NOMO-1 treated with DMSO at 0.1 percent for 48 hours (cell line): ENCODE results near the gene ZFAND5.

Experiments used
- DNase-seq: peaks from one replicate; lab custom pipeline; 2025; ENCODE audit not compliant: unreplicated experiment; lab: John Stamatoyannopoulos, UW

Gene ZFAND5

DNA sequence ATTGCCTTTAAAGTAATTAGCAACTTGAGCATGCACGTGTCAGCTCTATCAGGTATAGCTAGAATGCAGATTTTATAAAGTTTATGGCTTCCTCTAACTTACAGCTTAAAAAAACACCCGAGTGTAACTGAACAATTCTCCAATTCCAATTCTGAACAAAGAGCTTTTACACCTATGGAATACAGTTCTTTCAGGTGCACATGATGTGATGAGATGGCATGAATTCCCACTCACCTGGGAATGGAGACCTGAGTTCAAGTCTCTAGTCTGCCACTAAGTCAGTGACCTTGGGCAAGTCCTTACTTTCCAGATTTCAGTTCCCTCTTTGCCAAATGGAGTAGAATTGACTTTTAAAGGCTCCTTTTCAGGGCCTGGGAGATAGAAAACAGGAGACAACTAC is 1.8 kb downstream of the ZFAND5 start:
- peak; percentile 0 for DNase-seq

DNA sequence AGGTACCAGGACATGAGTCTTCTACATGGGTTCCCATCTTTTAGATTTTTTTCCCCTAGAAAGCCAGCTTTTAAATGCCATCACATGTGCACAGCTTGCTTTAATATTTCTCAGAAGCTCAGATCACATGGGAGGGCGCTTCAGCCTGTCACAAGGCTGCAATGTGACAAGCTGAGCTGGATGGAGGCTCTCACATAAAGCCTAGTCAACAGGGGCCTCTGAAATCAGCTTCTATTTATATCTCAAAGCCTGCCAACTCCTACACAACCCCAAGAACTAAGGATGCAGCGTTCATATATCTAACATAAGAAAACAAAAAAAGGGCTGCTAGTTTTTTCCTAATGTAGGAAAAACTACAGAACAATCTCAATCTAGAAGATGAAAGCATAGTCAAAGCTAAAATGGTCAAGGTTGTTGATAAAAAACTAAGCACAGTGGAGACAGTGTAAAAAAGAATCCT is 2.3 kb downstream of the ZFAND5 start:
- DNase-seq, result peak; percentile 52

DNA sequence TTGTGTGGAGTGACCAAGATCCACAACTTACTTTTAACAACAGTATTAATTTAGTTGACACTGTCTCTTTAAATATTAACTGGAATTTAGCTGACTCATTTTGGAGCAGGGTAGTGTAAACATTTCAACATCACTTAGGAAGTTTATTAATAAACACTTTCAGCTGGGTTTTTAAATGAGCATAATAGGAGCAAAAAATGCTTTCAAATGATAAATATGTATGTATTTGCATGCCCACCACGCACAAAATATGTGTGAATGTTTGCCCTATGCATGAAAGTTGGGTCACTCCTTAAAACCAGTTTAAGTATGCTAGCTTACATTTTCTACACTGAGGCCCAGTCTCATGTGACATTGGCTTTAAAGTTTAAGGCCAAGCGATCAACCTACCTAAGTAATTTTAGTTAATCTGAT is 2.9 kb downstream of the ZFAND5 start:
- peak; percentile 4 for DNase-seq

DNA sequence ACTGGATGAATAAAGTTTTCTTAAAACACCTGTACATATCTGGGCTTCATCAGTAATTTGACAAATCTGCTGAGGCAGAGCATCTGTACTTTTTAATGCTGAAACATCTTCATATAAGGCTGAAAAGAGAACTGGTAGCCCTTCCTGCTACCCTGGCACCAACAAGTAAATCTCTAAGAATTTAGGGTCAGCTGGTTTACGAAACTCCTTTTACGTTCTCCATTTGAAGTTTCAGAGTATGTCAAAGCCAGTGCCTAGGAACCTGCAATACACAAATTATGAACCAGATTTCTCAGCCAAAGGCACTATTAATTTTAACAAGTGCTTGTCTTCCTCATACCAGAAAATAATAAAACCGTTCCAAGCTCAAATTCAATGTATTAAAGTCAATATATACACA is 3.8 kb downstream of the ZFAND5 start:
- DNase-seq, result peak; percentile 6

DNA sequence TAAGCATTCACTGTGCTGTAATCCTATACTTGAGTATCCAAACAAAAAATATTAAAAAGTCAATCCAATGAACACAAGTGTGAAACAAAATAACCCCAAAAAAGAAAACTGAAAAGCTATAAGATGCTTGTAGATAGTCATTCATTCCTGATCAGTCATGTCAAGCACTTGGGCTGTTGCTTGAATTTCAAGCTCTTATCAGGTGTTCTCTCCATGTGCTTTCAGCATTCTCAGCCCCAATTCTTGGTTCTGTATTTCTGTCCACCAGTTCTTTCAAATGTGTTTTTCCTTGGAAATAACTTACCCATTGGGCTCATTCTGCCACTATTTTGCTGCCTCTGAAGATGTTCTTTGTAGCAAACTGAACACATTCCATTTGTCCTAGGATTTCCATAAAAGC is 4.7 kb downstream of the ZFAND5 start:
- DNase-seq, result no peak

DNA sequence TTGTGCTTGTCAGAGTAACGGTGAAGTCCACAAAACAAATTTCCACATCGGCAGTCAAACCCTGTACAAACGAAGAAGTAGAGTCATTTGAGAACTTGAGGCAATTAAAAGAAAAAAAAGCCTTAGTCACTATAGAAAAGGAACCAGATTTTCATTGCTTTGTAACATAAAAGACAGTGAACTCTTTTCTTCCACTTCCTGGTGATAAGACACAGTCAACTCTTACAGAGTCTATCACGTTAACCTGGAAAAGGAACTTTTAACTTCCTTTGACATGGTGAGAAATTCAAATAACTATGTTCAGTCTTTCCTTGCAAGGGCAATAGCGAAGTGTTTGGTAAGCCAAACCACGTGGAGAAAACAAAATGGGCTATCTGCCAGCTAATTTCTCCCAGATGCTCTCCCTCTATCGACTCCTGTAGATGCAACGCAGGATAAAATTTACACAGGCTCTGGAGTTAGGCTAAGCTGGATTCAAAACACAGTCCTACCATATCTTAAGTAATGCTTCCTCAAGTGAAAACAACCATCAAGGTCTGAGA is 8.9 kb downstream of the ZFAND5 start:
- peak; percentile 76 for DNase-seq

DNA sequence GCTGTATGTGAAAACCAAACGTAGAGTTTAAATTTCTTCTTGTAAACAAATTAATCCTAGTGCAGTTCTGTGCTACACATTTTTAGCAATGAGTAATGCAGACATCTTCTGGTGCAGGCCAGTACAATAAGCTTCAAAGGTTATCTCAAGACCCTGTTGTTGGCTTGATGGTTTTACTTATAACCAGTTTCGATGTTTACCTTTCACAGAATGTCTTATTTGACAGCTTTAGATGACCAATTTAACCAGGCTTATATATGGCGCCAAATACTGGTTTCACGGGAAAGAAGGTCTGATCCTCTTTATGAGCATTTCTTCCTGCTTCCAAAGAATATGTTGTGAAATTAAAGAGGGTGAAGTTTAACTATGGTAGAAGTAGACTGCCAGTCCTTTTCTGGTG is 9.9 kb downstream of the ZFAND5 start:
- no peak for DNase-seq

DNA sequence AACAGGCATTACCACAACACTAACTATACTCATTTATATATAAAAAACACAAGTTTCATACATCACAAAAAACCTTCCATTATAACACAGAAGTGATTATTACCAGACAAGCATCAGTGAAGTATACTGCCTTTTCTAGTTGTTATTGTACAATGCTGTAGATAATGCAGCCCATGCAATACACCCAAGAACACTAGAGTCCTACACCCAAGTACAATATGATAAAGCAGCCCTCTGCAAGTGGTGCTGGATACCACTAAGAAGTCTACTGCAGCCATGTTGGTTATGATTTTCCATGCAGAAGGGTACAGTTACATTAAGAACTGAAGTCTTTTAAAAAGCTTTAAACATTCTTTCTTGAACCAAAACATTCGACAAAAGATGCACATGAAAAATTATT is 10.3 kb downstream of the ZFAND5 start:
- no peak for DNase-seq

DNA sequence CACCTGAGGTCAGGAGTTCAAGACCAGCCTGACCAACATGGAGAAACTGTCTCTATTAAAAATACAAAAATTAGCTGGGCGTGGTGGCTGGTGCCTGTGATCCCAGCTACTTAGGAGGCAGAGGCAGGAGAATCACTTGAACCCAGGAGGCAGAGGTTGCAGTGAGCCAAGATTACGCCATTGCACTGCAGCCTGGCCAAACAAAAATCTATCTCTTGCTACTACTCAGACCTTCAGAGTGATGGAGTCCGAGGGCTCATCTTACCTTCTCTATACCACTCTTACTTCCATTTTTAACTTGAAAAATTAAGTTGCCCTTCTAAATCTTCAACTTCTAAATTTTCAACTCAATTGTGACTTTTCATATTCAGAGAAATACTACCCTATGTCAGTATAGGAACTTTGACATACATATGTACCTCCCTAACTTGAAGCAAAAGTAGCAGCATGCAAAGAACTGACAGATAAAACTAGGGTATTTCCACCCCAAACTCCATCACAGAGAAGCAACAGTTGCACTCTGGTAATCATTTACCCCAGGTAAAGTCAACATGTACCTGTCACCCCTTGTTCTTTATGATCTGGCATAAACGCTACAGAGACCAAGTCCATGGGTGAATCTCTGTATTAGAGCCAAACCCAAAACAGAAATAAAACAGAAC is 11.4 kb downstream of the ZFAND5 start:
- no peak for DNase-seq

DNA sequence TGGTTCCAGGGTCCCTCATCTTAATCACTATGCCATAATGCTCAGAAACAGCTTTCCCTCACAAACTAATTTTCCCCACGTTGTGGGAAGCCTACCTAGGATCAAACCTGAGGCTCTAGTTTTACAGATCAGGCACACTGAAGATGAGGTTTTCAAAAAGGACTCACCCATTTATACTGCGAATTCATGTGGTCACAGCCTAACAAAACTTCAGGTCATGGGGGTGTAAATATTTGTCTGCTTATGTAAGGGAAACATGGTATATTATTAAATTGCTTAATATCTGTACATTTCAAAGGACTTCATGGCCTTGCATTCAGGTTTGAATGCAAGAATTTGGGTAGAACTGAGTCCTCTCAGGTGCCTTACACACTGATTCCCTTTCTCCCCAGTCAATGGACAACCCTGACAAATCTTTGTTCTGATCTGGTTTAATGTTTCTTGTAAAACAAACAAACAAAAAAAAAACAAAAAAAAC is 12.1 kb downstream of the ZFAND5 start:
- no peak for DNase-seq

DNA sequence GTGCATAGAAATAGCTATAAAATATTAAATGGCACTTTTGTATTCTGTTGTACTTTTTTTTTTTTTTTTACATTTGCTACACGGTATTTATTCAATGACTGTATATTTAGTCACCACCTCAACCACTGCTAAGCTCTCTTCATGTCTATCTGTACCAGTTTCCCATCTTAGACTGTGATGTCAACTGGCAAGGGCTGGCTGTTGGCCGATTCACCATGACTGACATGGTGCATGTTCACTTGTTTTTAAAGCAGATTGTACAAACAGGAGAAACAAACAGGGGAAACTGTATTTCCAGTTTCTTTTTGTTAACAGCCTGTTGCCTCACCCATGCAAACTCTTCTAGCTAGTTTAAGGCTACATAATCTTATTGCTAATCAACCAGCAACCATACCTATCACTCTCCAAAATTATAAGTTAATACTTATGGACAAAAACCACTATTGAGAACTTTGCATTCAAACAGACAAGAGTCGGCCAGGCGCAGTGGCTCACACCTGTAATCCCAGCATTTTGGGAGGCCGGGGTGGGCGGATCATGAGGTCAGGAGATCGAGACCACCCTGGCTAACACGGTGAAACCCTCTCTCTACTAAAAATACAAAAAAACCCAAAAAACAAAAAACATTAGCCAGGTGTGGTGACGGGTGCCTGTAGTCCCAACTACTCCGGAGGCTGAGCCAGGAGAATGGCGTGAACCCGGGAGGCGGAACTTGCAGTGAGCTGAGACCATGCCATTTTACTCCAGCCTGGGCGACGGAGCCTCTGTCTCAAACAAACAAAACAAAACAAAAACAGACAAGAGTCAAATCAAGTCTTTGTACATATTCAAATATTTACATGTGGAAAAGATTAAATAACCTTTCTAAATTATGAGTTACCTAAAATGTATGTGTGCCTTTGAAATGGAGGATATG is 13.2 kb downstream of the ZFAND5 start:
- DNase-seq, result no peak

DNA sequence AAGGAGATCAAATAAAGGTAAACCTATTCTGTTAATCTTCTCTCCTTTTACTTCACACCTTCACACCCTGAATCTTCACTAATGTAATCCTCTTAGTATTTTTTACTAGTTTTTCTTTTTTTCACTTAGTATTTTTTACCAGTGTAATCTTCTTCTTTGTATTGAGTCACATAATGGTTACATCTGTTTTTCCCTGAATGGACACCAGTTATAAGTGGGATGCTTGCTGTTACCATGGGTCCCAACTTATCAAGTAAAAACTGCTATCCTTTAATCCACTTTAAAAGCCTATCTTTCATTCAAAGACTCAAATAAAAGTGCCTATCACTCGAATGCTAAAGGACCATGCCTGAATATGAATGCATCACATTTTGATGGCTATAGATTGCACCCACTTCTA is 15.1 kb downstream of the ZFAND5 start:
- no peak for DNase-seq

DNA sequence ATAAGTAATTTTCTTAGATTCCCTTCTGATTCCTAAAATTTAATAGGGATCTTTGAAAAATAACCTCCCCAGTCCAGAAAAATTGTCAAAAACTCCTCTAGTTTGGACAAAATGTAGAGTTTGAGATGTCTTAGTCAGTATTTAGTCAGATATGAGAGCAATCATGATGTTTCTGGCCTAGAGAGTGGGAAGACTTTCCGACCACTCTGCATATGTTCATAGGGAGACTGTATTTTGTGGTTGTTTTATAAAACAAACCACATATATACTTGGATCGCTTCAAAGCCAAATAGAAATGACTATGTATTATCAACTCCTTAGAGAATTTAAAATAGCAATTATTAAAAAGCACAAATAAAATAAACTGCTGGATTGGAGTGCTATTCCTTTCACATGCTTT is 15.8 kb downstream of the ZFAND5 start:
- no peak for DNase-seq

DNA sequence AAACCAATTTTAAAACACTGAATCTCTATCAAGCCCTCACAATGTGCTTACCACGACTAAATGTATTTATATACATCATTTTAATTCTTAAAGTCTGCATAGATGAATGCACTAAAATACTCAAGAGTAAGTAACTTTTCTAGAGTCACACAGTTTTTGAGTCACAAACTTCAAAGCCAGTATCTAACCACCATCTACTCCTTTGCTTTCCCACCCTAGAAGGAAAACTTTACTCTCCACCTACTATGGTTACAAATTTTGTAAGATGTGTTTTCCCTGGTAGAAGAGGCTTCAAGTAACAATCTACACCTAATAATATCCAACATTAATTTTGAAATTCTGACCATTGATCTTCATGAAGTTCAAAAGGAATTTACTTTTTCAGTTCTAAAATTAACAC is 18.7 kb downstream of the ZFAND5 start:
- DNase-seq, result no peak

DNA sequence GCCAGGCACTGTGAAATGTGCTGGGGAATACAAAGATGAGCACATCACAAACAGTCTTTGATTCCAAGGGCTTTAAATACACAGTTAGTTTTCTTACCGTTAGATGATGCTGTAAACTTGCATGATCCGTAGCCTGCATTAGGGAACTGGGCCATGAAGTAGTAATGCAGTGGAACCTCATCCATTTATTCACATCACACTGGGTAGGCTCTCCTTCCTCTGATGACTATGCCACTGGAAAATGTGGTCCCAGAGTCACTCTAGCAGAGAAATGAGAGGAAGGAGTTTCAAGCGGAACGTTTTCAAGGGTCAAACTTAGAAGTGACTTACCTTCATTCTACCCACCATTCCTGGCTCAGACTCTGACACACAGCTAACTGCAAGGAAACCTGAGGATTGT is 26.4 kb downstream of the ZFAND5 start:
- no peak for DNase-seq

DNA sequence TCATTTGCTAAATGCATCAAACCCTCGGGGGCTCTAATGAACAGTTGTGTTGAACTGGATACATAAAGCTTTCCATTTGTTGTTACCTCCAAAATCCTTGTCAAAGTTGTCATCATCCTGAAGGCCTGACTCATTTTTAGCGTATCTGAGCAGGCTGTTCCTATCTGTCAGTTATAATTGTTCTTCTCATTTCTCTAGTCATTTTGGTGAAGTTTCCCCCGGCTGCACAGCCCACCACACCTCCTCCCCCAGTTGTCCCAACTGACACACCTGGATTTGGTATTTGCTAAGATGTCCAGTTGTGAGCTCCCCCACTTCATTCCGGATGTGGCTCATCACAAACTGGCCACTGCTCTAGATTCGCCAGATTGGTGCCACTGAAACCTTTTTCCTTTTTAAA is 27.7 kb downstream of the ZFAND5 start:
- no peak for DNase-seq

DNA sequence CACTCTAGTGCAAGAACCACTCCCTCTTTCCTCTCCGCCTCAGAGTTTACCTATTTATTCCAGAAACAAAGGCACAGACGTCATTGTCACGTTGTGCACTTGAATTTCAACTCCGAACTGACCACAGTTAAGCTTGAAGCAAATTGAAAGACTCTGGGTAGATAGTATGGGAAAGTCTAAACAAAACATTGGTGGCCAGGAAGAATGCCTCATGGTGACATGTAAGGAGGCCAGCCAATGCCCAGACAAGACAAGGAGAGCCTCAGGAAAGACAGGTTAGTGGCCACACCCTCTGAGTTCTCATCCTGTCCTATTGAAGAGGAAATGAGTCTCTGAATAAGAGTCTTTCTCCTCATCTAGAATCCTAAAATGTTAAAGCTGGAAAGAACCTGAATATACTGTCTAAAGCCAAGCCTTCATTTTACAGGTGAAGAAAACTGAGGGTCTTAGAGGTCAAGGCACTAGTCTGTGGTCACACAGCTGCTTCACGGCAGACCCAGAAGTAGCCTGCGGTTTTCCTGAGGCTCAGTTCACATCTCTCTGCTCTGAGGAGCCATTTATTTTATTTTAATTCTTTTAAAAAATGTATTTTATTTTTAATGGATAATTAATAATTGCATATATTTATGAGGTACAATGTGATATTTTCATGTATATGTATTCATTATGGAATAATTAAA is 30.2 kb downstream of the ZFAND5 start:
- DNase-seq, result no peak

DNA sequence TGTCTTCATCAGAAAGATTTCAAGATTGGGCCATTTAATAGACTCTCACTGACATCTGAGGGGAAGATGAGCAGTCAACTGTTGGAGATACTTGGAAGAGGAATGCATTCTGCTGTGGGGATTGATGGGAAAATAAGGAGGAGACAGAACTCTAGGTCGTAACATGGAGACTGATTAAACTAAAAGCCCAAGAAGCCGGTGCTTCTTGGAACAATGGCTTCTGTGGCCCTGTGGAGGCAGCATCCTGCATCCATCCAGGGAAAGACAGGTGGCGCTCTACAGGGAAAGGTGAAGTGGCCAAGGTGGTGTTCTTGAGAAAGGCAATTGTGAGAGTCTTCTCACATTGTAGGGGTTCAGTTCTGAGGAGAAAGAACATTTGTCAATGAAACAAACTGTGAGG is 31.3 kb downstream of the ZFAND5 start:
- no peak for DNase-seq

DNA sequence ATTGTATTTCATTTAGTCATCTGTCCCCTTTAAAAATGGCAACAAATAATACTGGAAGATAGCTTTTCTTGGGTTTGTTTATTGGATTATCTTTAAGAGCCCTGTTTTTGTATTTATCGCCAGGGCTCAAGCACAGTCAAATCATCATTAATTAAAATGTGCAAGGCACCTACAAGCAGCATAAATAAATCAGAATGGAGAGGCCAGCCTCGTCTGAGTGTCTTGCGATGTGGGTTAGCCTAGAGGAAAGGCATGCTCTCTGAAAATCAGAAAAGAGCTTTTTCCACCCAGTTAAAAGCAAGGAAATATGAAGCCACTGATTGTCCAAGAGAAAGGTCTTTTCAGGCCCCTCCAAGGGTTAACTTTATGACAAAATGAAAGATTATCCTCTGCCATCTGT is 31.8 kb downstream of the ZFAND5 start:
- no peak for DNase-seq

DNA sequence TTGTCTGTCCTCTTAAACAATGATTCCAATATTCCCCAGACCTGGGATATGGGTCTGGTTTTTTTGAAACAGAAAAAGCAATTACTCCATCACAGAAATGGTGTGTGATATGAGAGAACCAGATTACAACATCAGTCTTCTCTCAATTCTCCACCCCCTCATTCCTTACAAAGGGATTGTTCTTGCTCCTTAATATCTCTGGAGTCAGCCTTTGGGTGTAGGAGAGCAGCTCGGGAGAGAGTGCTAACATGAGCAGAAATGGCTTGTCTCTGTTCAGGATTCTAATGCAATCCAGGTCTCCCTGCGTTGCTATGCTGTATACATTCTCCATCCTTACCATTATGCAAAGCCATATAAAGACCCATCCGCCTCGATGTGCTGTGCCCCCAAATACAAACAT is 32.7 kb downstream of the ZFAND5 start:
- no peak for DNase-seq

DNA sequence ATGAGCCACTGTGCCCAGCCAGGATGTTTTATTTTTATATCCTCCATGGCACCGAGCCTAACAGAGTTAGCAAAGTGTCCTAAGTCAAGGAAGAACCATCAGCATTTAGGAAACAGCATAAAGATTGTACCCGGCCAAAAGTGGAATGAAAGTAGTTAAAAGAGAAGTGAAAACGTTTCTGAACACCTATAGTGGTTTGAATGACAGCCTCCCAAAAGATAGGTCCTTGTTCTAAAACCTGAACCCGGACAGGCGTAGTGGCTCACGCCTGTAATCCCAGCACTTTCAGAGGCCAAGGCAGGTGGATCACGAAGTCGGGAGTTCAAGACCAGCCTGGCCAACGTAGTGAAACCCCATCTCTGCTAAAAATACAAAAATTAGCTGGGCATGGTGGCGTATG is 37.4 kb downstream of the ZFAND5 start:
- DNase-seq, result no peak
